OCI-LY7 (cell line): ENCODE data around the gene NFIX.

Source experiments
- CTCF ChIP-seq: fragments of 200-600 bp; sonication (generic); conservative IDR thresholded peaks from 2 replicates; pipeline ENCODE4 v1.5.1; 2014; ENCODE audit warnings: mild to moderate bottlenecking, antibody characterized with exemption, low read length, moderate library complexity, mixed read lengths
- EZH2phosphoT487 ChIP-seq: fragments of 200-600 bp; sonication (generic); IDR thresholded peaks from 2 replicates; pipeline ENCODE4 v1.6.1; 2018; ENCODE audit warnings: low read depth, borderline replicate concordance, mild to moderate bottlenecking, mixed run types, antibody characterized with exemption, low read length, moderate library complexity, mixed read lengths

DNA sequence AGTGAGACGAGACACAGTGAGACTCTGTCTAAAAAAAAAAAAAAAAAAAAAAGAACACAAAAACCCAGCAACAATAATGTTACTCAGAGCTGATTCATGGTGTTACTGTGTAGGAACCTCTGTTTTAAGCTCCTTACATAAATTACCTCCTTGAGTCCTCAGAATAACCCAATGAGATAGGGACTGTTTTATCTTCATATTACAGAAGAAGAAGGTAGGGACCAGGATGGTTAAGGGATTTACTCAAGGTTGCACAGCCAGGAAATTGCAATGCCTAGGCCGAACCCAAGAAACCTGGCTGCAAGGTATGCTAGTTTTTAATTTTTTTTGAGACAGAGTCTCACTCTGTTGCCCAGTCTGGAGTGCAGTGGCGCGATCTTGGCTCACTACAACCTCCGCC, 27.4 kb upstream of the NFIX start:
- TF ChIP-seq CTCF (no peak), EZH2phosphoT487 (no peak)
